Suprapubic skin (tissue), 4 donors: ENCODE data around the gene DNAH10.

Experiments
- CTCF ChIP-seq, 2 donors: fragments of 200-600 bp in 1 of 2; fragments of 450-650 bp in 1 of 2; sonication (generic) in 1 of 2; IDR thresholded peaks; one replicate each; pipeline ENCODE4 v1.5.1; 2016 to 2019; ENCODE audit warnings: antibody characterized with exemption in 2 of 2, mild to moderate bottlenecking in 1 of 2, moderate library complexity in 1 of 2
- EP300 ChIP-seq: sonication (generic); formaldehyde crosslinking; IDR thresholded peaks from one replicate; pipeline ENCODE4 v1.6.1; 2017; ENCODE audit warnings: antibody characterized with exemption
- POLR2A ChIP-seq, 2 donors: fragments of 450-650 bp; IDR thresholded peaks; one replicate each; pipeline ENCODE4 v1.6.1; 2017; ENCODE audit warnings: antibody characterized with exemption in 2 of 2, mild to moderate bottlenecking in 2 of 2, moderate library complexity in 2 of 2
- POLR2AphosphoS5 ChIP-seq, 3 donors: sonication (generic); formaldehyde crosslinking; IDR thresholded peaks; one replicate each; pipeline ENCODE4 v1.6.1; 2017; ENCODE audit warnings: antibody characterized with exemption in 3 of 3

DNA sequence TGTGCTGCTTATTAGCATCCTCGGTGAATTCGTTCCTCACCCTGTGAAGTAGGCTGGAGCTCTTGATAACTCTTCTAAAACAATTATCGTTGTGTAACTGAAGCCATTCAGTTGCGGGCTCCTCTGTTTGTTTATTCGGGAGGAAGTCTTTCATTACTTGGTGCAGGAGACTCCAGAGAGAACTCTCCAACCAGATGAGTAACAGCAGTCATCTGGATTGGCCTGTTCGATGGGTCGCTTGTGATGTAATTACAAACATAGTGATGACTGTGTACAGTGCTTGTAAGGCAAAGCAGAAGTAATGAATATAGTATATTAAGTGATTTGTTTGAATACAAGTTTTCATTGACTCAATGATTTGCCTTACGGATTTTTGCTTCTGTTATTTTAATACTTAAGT is 39.1 kb upstream of the DNAH10 start:
- TF ChIP-seq CTCF (IDR thresholded peaks at IDR 0.05) (no peak), POLR2A (IDR thresholded peaks at IDR 0.05) (no peak), POLR2AphosphoS5 (IDR thresholded peaks at IDR 0.05) (no peak), EP300 (no peak)
